ENCODE measurements around the gene HMGB1.

The HMGB1 gene

DNA sequence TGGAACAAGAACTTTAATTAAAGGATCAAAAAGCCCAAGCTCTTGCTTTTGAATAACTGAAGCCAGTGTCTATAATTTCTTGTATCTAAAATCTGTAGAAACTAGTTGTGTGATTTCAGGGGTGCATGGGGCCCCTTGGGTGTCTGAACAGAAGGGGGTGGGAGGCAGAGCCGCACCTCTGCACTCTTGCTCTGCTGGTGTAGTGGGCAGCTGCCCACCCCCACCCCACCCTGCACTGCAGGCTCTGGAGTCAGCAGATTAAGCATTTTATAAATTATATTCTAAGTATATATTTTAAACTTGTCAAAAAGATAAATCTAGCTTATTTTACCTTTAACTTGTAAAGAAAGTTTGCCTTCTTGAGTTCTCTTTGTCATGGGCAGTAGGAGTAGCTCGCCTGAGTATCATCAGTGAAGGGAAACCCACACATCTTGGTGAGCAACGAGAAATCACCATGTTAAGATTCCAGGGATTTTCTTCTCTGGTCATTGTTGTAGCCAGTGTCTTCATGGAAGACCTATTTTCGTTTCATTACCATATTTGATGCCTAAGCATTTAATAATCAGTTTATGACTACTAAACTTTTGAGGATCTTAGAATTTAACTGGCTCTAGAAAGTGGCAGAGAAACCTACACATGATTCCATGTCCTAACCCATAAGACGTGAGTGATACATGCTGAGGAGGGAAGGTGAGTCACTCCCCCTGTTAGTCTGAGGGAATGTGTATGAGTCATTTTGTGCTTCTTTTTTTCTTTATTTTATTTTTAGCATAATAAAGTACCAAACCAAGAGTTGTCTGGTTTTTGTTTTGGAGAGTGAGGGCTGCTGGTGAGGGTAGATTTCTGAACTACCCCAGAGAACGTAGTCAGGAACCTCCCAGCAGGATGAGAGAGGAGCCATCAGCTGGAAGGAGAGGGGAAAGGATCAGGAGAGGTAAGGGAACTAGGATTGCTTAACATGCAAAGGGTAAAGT lies 35.7 kb downstream of the HMGB1 start:
- FAIRE-seq: no peak

DNA sequence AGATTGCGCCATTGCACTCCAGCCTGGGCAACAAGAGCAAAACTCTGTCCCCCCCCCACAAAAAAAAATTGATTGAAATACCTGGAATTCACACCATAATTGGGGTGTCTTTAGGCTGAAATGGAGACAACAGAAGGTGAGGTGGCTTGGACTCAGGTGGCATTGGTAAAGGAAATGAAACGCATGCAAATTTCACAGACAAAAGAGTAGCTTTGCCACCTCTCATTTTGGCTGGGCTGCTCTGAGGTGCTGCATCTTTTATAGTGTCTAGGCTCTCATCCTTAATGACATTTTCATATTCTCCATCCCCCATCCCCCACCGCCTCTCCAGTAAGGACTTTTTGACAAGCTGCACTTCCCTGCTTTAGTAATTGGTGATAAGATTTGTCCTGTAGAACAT lies 36.5 kb downstream of the HMGB1 start:
- no peak for FAIRE-seq

DNA sequence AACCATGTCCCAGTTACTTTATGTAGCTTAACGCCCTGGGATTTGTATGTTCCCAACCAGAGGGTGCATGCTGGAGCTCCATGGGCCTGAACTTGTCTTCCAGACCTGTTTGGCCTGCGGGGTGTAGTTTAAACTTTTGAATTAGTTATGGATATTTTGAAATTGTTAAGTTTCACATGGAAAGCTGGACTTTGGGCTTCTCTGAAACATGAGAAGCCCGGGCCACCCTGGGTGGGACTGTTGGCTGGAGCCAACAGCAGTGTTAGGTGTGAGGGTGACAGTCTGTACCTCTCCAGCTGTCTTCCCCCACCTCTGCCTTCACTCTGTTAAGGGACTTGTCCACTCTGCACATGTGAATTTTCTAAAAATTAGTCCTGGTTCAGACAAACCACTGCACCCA lies 41.8 kb downstream of the HMGB1 start:
- FAIRE-seq: no peak

DNA sequence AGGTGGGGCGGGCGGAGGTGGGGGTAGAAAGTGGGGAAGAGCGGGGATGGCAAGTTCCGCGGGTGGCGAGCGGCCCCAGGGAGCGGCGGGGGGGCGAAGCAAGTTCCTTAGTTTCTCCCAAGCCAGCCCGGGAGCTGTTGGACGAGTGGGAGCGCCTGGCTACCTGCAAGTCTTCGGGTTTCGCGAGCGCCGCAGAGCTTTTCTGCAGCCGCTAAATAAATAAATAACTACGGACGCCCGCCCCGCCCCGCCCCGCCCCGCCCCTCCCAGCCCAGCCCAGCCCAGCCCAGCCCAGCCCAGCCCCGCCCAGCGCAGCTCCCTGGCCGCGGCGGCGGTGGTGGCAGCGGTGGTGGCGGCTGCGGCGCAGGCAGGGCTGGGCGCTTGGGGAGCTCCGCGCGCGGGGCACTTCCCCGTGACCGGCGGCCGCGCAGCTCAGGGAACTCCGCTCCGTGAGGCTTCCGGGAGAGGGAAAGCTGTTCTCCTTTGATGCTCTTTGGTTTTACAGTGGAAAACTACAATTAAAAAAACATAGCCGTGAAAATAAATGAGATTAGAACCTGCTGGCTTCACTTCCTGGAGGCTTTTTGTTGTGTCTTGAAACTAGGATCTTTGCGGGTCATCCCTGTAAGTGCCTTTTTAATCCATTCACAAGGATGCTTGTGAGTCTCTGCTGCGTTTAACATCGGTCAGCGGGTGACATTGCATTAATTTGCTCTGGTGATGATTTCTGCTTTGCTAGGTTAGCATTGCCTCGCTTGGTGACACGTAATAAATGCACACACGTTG lies 43.5 kb downstream of the HMGB1 start, which contains the start of gene UBE2L5:
Gene UBE2L5, plus strand, starts transcription at position 440 of the 786 bp plus-strand sequence. CDS start 5,498 bp downstream, outside the sequence.
- FAIRE-seq: no peak

DNA sequence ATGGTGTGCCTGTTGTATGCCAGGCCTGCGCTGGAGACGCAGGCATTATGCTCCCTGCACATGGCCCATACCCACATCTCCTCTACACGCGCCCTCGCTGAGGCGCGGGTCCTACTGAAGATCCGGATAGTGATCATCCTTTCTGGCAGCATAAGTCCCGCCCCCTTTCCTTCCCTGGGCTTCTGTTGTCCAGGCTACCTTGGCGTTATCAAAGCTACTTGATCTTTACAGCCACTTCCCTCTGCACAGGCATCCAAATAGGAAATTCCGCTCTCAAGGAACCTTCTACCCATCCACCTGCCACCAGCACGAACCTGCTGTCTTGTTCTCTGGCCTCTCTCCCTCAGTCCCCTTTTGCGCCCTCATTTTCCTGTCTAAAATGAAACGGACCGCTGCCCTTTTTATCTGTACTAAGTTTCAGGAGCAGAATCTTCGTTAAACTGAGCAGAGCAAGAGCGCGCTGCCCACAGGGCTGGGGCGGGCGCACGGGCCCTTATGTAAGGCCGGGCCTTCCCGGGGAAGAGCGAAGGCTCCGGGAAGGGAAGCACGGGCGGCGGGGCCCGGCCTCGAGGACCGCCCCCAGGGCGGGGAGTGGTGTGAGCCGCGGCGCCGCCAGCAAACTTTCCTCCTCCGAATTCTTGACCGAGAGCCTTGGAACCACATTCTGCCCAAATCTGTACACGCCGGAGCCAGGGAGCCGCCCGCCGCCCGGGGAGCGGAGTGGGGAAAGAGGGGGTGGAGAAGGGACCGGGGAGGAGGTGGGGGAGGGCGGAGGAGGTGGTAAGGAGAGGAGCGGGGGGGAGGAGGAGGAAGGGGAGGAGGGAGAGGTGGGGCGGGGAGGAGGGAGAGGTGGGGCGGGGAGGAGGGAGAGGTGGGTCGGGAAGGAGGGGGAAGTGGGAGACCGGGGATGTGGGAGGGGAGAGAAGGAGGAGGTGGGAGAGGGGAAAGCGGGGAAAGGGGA lies 44.4 kb downstream of the HMGB1 start:
- FAIRE-seq: no peak

DNA sequence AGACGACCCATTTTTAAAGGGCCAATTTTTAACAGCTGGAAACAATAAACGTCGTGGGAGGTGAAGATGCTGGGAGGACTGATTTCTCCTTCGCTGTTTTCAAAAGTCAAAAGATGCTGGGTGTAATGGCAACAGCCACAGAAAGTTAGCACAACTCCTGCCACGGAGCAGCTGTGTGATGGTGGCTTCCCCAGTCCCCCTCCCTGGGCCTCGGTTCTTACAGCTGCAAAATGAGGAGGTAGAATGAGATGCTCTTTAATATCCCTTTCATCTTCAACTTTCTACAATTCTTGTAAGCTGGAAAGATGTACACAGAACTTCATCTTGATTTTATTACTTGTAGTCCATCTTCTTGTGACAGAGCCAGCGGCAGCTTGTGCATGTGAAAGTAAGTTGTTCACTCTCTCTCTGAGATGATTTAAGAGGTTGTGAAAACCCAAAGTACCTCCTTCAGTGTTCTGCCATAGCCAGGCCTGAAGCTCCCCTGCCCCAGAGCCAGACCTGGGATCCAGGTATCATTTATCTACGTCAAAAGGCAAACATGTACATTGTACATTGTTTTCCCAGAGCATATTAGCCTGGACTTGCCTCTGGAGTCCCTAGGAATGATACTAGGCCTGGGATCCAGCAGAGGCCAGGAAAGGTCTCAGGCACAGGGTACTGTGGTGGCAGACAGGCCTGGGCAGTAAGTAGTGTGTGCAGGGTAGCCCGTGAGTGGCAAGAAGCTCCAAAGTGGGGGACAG lies 46.8 kb downstream of the HMGB1 start:
- FAIRE-seq: no peak

DNA sequence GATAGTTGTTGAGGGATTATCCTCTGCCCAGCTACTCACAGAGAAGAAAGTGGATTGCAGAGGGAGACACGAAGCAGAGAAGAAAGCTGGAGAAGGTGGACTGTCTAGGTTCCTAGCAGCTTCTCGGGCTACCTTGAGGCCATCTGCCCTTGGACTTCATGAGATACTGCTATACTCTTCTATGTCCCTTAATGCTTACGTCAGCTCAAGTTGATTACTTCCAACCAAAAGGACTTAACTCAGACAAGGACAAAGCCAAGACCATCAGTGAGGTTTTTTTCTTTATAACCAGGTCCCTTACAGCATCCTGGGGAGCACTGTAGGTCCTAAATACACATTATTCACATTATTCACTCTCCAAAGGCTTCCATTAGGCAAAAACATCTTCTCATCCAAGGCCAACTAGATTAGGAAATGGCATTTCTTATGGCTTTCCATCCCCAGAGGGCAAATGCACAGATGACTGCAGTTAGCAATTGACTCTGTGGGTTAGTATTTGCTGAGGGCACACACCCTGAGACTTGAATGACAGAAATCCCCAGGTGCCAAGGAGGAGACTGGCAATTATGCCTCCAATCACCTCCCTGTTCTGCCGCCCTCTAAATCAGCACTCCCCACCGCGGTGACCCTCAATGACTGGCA lies 47.5 kb downstream of the HMGB1 start:
- no peak for FAIRE-seq

DNA sequence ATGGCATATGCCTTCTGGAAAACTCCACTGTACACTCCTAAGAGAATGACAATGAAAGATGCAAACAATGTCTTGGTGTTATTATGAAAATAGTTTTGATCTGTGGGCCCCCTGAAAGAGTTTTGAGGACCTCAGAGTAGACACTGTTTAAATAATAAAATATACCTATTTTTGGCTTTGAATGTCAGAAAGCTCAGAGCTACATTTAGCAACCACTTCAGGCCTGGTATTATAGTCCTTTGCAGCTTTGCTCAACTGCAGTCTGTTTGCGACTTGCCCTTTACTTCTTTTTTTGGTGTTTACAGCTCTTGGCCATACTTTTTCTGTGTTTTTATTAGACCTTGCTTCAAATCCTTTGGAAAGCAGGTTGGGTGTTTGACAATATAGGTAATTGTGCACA lies 49.3 kb downstream of the HMGB1 start:
- FAIRE-seq: no peak

DNA sequence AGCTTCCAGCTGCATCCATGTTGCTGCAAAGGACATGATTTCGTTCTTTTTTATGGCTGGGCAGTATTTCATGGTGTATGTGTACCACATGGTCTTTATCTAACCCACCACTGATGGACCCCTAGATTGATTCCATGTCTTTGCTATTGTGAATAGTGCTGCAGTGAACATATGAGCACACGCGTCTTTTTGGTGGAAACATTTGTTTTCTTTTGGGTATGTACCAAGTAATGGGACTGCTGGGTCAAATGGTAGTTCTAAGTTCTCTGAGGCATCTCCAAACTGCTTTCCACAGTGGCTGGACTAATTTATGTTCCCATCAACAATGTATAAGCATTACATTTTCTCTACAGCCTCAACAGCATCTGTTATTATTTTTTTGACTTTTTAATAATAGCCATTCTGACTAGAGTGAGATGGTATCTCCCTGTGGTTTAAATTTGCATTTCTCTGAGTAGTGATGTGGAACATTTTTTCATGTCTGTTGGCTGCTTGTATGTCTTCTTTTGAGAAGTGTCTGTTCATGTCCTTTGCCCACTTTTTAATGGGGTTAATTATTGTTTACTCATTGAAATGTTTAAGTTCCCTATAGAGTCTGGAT lies 50.2 kb downstream of the HMGB1 start:
- FAIRE-seq: no peak

DNA sequence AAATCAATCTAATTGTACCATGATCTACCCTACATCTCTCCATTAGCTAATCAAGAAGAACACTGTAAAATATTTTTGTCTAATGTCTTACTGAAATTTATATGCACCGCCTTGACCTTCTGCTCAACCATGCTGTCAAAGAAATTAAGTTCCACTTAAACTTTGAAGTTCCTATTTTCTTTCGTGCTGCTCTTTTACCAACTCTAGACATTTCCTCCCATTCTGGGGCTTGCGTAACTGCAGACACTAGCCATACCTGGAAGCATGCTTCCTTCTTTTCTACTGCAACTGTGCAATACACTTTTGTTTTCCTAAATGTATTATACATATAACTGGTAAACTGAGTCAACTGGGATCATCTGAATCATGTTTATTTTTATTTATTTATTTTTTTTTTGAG lies 51.9 kb downstream of the HMGB1 start:
- no peak for FAIRE-seq

DNA sequence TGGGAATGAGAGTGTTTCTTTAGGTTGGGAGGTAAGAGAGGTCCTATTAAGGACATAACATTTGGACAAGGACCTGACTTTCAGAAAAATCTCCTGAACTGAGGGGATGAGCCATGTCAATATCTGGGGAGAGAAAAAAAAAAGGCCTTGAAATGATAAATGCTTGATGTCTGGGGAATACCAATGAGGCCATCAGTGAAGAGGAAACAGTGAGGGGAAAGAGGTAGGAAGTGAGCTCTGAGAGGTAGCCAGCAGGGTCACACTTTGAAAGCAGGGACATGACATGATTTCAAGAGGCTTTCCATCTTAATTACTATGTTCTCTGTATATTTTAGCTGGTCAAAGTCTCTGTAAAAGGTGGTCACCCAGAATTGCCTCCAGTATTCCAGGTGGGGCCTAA lies 53.4 kb downstream of the HMGB1 start:
- FAIRE-seq: no peak

DNA sequence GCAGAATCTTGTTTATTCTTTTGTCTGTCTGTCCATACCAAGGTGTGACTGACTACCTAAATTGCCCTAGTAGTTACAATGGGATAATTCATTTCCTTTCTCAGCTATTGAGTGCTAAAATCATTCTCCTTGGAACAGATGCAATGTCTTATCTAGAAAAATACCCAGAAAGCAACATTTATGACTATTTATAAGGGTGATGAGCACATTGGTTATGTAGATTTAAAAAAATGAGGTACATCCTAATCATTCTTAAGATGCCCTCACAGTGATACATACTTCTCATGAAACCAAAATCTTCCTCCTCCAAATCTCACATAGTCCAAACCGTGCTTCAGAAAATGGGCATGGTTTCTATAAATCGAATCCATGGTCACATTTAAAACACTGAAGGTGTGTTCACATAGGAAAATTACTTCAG lies 55.0 kb downstream of the HMGB1 start:
- no peak for FAIRE-seq

DNA sequence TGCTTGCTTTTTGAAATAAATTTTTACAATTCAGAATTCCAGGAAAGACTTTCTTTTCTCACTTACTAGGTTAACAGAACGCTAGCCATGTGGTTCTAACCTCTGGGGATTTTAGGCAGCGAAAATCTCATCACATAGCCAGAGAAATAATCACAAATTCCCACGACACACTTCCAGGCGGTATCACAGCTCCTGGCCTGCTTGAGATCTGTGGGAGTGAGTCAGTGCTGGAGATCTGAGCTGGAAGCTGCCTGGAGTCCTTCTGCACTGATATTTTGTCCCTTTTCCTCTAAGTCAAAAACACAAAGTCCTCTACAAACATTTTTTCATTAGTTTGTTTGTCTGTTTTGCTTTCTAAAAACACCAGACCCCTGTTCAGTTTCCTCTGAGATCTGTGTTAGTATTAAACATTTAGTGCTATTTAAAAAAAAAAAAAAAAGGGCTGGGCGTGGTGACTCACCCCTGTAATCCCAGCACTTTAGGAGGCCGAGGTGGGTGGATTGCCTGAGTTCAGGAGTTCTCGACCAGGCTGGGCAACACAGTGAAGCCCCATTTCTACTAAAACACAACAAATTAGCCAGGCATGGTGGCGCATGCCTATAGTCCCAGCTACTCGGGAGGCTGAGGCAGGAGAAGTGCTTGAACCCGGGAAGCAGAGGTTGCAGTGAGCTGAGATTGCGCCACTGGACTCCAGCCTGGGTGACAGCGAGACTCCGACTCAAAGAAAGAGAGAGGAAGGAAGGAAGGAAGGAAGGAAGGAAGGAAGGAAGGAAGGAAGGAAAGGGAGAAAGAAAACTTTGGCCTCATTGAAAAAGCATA lies 55.6 kb downstream of the HMGB1 start:
- no peak for FAIRE-seq

DNA sequence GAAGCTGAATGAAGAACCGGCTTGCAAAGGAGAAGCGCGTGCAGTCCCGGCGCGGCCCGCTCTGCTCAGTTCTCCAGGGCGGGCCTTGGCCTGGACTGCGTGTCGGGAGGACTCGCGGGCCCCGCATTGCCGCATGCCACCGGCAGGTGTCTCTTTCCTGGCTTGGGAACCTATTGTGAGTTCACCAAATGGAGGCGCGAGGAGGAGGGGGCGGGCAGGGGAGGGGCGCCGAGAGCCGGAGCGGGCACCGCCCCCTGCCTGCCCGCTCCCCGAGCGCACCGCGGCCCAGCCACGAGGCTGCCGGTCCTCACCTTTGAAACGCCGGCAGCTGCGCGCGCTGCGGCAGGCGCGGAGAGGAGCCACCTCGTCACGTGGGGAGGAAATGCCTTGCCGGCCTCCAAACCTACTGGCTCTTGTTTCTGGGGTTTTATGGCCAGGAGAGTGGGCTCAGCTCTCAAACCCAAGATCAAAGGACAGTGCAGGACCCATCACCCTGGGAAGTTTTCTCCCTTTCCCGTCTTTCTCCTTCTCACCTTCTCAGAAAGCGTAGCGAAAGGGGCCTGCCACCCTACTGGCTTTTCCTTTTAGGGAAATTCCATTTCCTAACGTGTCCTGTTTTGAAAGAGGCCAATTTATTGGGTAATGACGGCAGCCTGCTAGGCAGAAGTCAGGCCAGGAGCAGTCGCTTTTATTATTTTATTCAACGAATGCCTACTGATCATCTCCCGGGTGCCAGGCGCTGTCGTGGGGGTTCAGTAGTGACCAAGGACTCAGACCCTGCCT lies 57.2 kb downstream of the HMGB1 start:
- FAIRE-seq: no peak

DNA sequence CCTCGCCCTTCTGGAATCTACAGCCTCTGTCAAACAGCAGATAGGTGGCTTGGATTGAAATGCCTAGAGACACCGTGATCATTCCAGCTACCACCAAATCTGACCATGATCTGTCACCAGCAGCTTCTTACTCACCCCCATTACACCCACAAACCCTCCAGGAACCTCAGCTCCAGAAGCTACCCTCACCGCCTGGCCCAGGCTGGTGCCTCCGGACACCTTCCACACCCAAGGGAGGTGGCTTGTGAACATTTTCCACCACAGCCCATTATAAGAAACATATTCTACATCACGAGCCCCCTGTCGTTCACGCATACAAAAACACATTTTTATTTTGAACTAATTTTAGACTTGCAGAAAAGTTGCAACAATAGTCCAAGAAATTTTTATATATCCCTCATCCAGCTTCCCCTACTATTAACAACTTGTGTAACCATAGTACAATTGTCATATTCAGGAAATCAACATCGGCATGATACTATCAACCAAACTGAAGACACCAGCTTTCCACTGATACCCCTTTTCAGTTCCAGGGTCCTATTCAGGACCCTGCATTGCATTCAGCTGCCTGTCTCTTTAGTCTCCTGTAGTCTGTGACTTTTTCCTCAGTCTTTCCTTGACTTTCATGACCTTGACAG lies 58.8 kb downstream of the HMGB1 start:
- FAIRE-seq: no peak
